T-helper 9 cell (primary cell): Measurements from ENCODE around the gene UBE2J2.
"Not testable (repeated sequence)": the region's sequence is repeated elsewhere in the genome, so short reads cannot be mapped to it uniquely, and the experiment has no call there.

Source experiments
- DNase-seq: peaks from one replicate; pipeline ENCODE4 v3.0.0-alpha.2; 2020

The UBE2J2 gene

DNA sequence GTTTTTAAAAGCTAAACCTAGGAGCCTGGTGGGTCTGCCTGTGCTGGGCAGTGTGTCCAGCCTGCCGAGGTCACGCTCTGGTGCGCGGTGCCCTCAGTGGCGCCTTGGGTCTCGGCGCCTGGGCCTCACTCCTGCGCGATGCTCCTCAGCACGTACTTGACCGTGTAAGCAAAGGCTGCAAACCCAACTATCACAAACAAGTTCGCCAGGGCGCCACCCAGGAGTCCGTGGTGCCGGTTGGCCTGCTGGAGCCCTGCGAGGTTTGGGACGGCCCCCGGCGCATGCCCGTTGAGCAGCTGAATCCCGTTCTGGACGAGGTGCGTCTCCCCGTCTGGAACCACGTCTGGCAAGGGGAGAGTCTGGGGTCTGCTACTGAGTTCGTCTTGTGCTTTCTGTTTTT lies 18.6 kb downstream of the UBE2J2 start:
- no peak for DNase-seq

DNA sequence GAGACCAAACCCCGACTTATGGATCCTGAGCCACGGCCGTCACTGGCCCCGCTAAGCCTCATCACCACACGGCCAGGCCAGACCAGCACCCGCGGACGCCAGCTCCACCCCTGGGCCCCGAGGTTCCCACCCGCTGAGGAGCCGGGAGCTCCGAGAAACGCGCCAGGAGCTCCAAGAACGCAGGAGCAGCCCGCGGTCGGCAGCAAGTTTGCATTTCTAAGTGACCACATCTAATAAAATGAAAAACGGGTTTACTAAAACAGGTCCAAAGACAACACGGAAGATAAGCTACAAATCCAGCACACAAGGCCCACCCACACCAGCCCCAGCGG lies 19.0 kb downstream of the UBE2J2 start:
- no peak for DNase-seq

DNA sequence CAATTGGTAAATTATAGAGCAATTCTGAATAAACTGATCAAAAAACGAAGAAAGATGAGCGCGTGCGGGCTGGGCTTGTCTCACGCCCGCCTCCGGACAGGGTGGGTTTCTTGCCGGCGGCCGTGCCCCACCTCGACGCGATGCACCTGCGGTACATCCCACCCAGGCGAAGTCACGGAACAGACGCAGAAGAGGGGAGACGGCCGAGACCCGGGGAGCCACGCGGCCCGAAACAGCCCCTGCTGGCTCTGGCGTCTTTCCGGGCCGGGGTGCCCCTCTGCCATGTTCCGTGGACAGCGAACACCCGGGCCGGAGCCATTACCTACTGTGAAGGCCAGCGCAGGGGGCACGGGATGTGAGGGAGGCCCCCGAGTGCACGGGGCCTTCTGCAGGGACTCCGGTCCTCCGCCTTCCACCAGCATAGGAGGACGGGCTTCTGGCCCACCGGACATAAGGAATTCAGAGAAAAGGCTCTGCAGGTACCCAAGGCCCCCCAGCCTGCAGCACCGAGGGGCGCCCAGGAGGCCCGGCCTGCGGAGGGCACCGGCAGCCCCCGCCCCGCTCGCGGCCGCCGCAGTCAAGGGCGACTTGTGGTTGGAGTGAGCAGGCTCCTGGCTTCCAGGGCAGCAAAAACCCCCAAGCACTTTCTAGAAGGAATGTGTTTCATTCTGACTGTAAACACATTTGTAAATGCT lies 19.5 kb downstream of the UBE2J2 start:
- DNase-seq, result no peak

DNA sequence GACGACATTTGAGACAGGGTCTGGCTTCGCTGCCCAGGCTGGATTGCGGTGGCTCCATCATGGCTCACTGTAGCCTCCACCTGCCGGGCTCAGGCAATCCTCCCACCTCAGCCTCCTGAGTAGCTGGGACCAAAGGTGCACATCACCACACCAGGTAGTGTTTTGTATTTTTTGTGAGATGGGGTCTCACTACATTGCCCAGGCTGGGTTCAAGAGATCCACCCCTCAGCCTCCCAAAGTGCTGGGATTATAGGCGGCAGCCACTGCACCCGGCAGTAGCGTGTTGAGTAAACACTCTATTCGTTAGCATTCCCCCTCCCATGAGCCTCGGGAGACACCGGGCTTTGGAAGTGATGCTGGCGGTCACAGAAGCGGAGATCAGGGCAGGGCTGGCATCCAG lies 20.3 kb downstream of the UBE2J2 start:
- DNase-seq, result no peak

DNA sequence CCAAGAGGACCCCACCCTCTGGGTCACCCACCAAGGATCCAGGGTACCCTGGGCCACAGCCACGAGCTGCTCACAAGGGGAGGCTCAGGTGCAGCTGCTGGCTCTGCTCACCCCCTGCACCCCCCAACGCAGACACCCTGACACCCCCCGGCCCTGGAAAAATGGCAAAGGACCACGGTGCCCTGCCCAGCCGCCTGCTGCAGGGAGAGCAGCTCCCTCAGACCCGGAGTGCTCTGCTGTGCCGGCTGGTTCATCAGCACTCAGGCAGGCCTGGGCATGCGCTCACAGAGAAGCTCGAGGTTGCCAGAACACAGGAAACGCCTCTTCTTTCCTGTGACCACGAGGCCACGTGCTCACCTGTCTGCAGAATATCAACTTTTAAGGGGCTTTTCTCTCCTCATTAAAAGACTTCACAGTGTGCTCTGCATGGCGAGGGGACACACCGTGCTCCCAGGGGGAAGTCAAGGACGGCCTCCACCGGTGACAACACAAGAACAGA lies 22.8 kb downstream of the UBE2J2 start:
- DNase-seq, result peak; percentile 64

DNA sequence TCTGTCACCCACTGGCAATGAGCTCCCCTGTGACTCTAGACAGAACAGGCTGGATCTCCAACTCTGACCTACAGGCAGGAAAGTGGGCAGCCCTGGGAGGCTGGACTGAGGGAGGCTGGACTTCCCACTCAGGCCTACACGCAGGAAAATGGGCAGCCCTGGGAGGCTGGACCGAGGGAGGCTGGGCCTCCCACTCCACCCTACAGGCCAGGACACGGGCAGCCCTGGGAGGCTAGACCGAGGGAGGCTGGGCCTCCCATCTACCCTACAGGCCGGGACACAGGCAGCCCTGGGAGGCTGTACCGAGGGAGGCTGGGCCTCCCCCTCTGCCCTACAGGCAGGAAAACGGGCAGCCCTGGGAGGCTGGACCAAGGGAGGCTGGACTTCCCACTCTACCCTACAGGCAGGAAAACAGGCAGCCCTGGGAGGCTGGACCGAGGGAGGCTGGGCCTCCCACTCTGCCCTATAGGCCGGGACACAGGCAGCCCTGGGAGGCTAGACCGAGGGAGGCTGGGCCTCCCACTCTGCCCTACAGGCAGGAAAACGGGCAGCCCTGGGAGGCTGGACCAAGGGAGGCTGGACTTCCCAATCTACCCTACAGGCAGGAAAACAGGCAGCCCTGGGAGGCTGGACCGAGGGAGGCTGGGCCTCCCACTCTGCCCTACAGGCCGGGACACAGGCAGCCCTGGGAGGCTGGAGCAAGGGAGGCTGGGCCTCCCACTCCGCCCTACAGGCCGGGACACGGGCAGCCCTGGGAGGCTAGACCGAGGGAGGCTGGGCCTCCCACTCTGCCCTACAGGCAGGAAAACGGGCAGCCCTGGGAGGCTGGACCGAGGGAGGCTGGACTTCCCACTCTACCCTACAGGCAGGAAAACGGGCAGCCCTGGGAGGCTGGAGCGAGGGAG lies 25.4 kb downstream of the UBE2J2 start:
- DNase-seq, result not testable (repeated sequence)

DNA sequence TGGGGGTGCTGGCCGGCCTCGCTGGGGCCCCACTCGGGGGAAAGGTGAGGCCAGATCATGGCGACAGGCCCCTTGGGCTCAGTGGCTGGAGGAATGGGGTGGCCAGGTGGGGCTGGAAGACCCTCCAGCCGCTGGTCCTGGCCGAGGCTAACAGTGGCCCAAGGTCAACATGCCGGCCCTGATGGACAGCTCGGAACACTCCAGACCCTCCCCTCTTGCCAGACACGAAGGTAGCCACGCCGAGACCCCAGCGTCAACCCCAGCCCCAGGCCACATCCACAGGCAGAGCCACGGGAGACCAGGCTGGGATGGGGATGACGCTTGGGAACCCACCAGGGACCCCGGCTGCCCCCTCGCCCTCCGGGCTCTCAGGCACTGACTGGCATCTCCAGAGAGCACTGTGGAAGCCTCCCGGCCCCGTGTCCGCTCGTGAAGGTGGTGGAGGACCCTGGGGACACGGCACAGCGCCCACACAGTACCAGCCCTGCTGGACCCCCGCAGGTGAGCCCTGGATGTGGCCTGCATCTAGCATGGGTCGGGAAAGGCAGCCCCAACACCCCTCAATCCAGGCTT lies 26.2 kb downstream of the UBE2J2 start:
- DNase-seq, result no peak

DNA sequence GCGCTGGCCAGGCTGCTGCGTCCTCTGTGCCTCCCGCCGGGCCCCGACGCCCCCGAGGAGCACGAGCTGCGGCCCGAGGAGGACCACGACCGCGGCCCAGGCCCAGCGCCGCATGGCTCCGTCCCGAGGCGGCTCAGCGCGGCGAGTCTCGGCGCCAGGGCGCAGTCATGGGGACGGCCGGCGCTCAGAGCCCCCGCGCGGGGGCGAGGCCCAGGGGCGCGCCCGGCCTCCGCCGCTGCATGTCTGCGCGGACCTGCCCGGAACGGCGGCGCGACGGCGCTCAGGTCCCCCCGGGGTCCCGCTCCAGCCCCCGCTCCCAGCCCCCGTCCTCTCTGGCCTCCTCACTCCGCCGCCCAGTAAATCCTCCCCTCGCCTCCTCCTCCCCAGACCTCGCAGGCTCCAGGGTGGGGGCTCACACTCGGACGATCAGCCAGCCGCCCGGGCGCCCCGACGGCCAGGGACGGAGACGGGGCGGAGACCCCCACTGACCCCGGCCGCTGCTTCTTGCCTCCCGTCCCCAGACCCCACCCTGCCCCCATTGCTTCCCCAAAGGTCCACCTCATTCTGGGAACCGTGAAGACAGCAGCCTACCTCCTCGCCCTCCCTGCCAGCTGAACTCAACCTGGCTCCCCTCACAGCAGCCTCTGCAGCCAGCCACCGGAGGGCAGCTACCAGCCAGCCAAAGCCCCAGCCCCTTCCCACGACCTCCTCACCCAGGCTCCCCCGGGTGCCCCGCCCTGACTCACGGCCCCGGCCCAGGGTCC lies 26.9 kb downstream of the UBE2J2 start, which contains the start of gene C1QTNF12:
C1QTNF12 (minus strand) TSS at position 146 of the 764 bp plus-strand sequence; CDS start at position 114, 32 bp downstream.
- no peak for DNase-seq

DNA sequence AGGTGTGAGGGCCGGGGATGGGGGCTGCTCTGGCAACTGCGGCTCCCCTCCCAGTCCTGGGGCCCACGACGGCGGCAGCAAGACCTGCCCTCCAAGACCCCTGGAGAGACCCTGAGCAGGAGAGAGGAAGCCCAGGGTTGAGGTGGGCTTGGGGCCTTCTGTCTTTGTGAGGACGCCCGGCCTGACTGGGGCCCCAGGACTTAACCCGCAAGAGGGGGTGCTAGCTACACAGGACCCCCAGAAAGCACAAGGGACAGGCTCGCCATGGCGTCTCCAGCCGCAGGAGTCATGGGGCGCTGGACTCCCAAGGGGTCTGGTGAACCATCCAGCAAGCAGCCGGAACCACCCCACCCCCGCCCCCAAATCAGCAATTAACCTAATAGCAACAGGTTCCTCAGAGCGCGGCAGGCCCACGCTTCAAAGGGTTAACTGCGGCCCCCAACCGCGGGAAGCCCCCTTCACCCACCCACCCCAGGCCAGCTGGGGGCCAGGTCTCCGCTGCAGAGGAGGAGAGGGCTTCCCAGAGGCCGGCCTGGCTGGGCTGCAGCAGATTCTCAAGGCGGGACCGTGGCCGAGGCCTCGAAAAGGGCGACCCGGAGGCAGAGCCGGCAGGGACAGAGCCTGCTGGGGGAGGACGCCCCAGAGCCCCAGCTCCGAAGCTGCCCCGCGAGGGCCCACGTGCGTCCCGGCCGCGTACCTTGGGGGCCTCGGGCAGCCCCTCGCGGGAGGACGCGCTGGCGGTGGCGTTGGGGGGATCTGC lies 27.7 kb downstream of the UBE2J2 start:
- no peak for DNase-seq

DNA sequence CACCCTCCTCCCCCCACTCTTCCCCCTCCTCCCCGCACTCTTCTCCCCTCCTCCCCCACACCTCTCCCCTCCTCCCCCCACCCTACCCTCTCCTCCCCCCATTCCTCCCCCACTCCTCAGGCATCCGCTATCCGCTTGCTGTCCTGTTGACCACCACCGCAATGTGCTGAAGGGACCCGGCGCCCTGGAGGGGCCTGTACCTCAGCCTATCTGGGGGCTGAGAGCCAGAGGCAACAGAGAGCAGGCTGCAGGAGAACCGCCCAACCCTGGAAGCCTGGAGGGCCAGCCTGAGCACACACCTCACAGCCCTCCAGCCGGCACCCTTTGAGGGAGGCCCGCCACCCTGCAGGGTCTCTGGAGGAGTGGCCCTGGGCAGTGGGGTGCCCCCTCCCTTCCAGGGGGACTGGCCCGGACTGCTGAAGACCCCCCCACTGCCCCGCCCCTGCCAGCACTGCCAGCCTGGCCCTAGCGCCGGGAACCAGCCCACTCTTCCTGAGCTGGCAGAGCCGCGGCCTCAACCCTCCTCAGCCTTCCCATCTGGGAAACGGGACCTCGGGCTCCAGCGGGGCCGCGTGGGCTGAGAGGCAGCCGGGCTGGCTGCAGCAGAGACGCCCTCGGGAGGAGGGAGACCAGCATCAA lies 28.4 kb downstream of the UBE2J2 start:
- DNase-seq, result no peak

DNA sequence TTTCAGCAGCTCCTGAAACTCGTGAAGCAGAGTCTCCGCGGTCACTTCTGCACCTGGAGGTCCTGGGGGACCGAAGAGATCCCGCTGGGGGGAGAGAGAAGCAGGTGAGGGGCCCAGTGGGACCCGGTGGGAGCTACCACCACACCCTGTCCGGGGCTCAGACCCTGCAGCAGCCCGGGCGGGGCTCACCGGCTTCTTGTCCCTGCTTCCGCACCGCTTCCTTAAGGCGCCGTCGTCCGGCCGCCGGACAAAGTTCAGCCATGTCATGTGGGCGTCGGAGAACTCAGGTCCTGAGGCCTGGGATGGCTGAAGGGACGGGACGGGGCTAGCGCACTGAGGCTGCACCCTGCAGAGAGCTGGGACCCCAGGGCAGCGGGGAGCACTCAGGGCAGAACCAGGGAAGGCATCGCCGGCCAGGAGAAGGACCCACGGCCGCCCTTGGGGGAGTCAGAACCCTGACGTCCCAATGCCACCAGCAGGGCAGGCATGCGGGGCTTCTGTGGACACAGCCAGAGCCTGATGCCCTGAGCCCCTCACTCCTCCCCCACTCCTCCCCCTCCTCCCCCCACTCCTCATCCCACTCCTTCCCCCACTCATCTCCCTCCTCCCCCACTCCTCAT lies 29.4 kb downstream of the UBE2J2 start:
- DNase-seq, result no peak

DNA sequence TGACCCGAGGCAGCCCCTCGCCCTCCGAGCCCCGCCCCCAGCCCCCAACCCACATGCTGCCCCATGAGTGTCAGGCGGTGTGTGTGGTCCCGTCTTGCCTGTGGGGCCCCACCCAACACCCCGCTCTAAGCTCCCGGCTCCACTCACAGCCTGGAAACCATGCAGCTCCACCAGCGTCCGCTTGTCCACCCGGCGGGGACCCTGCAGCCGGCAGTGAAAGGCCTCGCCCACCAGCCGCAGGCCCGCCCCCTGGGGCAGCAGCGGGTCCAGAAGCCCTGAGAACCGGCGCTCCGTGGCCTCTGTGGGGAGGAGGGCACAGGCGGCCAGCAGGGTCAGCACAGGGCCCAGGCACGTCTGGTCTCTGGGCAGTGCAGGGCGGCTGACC lies 29.9 kb downstream of the UBE2J2 start:
- DNase-seq, result no peak

DNA sequence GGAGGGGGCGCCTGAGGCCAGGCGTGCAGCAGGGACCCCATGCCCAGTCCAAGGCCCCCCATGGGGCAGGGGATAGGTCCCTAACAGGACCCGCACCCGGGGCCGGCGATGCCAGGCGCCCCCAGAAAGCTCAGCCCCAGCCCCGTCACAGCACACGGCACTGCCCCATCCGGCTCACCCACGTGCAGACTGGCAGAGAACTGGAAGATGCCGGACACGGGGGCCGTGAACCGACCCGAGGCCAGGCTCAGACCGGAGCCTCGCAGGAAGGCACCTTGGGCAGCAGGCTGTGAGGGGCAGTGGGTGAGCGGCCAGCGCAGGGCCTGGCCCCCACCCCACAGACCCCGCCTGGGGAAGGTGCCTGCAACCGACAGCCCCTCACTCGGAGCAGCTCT lies 30.4 kb downstream of the UBE2J2 start:
- DNase-seq, result no peak

DNA sequence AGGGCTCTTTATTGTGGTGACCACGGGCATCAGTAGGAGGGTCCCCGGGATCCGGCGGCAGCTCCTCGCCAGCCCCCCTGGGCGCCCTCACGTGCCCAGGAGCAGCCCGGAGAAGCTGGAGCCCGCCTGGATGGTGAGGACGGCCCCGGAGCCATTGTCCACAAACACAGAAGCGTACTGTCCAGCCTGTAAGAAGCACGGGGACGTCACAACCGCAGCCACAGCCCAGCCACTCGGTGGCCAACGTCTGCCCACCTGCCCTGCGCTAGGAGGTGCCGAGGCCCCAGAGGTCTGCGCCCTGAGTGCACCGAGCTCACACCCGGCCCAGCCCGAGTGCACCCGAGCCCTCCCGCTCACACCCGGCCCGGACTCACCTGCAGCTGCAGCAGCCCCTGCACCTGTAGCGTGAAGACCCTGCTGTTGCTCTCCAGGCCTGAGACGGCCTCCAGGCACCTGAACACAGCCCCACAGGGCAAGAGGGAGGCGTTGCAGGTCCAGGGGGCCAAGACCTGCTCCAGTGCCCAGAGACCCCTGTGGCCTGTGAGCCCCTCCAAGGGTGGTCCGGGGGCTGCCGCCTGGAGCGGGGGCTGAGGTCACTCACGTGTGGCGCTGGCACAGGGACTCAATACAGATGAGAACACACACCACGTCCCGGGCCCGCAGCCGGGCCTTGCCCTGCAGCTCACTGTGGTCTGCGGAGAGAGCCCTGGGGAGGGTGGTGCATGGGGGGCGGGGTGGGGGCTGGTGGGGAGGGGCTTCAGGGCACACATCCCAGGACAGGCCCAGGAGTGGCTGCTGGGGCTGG lies 31.0 kb downstream of the UBE2J2 start:
- DNase-seq, result no peak

DNA sequence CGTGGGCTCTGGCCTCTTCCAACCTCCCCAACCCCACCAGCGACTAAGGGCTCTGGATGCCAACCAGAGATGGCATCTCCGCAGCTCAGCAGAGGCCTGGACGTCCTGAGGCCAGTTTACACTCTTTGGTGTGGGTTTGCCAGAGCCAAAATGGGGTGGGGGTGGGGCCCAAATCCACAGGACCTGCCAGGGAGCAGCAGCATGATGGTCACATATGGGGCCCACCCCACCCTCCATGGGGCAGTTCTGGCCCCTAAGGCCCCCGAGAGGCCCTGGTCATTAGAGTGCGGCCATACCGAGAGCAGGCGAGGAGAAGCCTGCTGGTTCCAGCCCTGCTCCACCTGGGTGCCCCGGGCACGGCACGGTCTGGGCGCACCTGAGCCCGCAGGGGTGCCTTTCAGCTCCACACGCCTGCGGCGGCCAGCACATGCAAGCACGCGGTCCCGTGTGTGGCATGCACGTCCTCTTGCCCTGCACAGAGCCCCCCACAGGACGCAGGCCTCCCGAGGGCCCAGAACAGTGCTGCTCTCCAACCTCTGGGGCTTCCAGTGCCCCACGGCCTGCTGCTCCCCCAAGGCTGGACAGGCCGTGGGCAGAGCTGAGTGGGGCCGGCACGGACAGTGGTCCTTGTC lies 31.9 kb downstream of the UBE2J2 start:
- no peak for DNase-seq

DNA sequence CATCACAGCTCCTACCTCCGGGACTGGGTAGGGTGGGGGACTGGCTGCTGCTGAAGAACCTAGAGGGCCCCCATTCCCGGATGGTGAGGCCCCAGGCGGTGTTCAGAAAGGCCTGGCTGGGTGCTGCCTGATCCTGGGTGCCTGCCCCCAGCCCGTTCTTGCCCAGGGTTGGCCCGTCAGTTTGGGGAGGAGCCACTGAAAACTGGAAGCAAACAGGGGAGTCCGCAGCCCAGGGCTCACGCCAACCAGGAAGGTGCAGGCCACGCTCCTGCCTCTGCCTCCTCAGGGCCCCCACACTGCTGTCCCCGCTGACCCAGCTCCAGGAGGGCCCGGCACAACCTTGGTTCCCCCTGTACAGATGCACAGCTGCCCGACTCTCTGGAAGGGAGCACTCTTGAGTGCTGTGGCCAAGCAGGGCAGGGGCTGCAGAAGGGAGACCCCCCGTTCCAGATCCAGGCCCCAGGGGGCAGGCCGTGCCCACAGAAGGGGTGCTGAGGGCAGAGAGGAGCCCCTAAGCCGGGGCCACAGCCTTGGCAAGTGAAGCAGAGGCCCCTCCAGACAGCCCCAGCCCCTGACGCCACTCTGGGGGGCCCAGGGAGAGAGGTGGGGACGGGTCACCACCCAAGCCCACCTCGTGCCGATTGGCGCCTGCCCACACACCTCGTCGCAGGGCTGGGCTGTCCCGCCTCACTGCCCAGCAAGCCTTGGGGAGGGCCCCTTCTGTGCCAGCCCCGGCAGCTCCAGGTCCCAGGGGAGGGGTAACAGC lies 32.6 kb downstream of the UBE2J2 start:
- no peak for DNase-seq

DNA sequence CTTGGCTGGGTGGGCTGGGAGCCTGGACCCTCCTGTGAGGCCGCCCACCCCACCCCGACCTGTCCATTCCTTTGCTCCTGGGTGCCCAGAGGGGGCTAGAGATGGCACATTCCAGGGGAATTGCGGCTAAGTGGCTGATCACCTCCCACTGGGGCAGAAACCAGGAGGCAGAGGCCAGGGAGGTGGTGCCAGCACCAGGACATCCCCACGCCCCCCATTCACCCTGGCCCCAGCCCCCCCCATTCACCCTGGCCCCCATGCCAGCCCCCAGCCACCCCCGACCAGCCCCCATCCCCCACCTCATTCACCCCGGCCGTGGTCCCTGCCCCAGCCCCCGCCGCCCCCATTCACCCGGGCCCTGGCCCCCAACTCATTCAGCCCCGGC lies 33.3 kb downstream of the UBE2J2 start:
- DNase-seq, result no peak

DNA sequence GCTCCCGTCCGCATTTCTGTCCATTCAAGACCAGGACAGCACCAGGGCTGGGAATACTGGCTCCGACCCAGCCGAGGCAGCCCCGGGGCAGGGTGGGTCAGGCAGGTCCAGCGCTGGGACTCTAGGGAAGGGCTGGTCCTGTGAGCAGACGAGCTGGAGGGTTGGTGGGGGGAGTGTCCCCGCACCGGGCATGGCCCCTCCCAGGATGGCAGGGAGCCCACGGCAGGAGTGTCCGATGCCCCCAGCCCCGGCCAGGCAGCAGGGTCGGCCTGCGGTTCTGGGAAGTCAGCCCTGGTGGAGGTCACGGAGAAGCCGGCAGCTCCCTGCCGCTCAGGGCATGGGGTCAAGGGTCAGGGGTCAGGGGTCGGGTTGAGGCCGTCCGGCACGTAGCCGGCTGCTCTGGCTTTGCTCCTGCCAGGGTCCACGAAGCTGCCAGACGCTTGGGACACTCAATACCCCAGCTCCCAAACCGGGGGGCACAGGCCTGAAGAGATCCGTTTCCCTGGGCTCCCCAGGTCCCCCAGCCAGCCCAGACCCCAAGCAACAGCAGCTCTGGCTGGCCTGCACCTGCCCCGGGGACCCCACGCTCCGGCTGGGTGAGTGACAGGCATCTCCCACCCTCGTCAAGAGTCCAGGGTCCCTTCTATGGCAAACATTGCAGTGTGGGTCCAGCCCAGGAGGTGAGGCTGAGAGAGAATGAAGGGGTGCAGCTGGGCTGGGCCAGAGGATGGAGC lies 33.9 kb downstream of the UBE2J2 start:
- no peak for DNase-seq
